Caco-2 (cell line): ENCODE results near the gene MAPK4. TPM values are rescaled to one million over a fixed set of nuclear protein-coding genes. Genes with fewer than 3 reads are reported as not detected.

Experiments
- BruUV-seq: library from RNA; stranded (reverse); fragments of 400-500 nt; replicated peaks from 2 replicates; lab custom pipeline; 2021; lab: Mats Ljungman, UMichigan
- CTCF ChIA-PET: fragments of 300-600 bp; sonication (Branson Sonifier 250); formaldehyde crosslinking; loops from one replicate; lab custom pipeline; 2022; ENCODE audit warnings: antibody characterized with exemption; lab: Charles Lee
- POLR2A ChIA-PET: fragments of 300-600 bp; sonication (Branson Sonifier 250); formaldehyde crosslinking; loops from one replicate; lab custom pipeline; 2022; ENCODE audit warnings: antibody characterized with exemption; lab: Charles Lee
- DNase-seq, 2 experiments: peaks; one replicate each; pipeline versions ENCODE4 v3.0.0 to v3.0.0-alpha.2; 2020 to 2022
- H3K27me3 ChIP-seq: replicated peaks from 2 replicates; pipeline ENCODE4 v1.6.0; 2011; ENCODE audit warnings: low read length; ENCODE audit not compliant: control insufficient read depth, insufficient read depth
- H3K36me3 ChIP-seq: 2 replicates; pipeline ENCODE4 v1.5.1; 2011; ENCODE audit warnings: low read length; ENCODE audit not compliant: control insufficient read depth, insufficient read depth
- H3K4me1 ChIP-seq: fragments of 250-450 bp; sonication (Bioruptor Pico); 2 replicates; pipeline ENCODE4 v1.5.1; 2020; ENCODE audit warnings: mild to moderate bottlenecking
- H3K4me3 ChIP-seq: 2 replicates; pipeline ENCODE4 v1.5.1; 2011; ENCODE audit warnings: low read depth, mild to moderate bottlenecking, control low read depth, low read length
- H3K9me3 ChIP-seq: fragments of 250-450 bp; sonication (Bioruptor Pico); 2 replicates; pipeline ENCODE4 v1.5.1; 2020; ENCODE audit warnings: mild to moderate bottlenecking, moderate library complexity
- H3K27ac Mint-ChIP-seq: one replicate; pipeline ENCODE4 v1.8.0; 2022; ENCODE audit warnings: mixed read lengths; ENCODE audit not compliant: unreplicated experiment
- H3K27me3 Mint-ChIP-seq: one replicate; pipeline ENCODE4 v1.8.0; 2022; ENCODE audit warnings: mixed read lengths; ENCODE audit not compliant: insufficient read depth, unreplicated experiment
- H3K36me3 Mint-ChIP-seq: one replicate; pipeline ENCODE4 v1.8.0; 2022; ENCODE audit warnings: mild to moderate bottlenecking, mixed read lengths; ENCODE audit not compliant: insufficient read depth, unreplicated experiment
- H3K4me1 Mint-ChIP-seq: one replicate; pipeline ENCODE4 v1.8.0; 2022; ENCODE audit warnings: low read depth, mixed read lengths; ENCODE audit not compliant: unreplicated experiment
- H3K4me3 Mint-ChIP-seq: one replicate; pipeline ENCODE4 v1.8.0; 2022; ENCODE audit warnings: mild to moderate bottlenecking, moderate library complexity, mixed read lengths; ENCODE audit not compliant: unreplicated experiment
- H3K9me3 Mint-ChIP-seq: one replicate; pipeline ENCODE4 v1.8.0; 2022; ENCODE audit warnings: mixed read lengths; ENCODE audit not compliant: unreplicated experiment
- intact Hi-C: fragments of 100-400 bp; cut with micrococcal nuclease; formaldehyde crosslinking; loops from one replicate; pipeline ENCODE4 v1.10.0; 2022; ENCODE audit not compliant: unreplicated experiment
- total RNA-seq: library from RNA; stranded (reverse); gene quantifications from 2 replicates; pipeline ENCODE4 v1.2.3, GENCODE V29; 2022
- TF ChIP-seq, protein P1 (sequence below), 2 experiments: fragments of 200-600 bp in 1 of 2; IDR thresholded peaks; 1 replicate in 1 of 2; 2 replicates in 1 of 2; pipeline versions ENCODE4 v1.5.1 to v1.8.0; 2011 to 2022; ENCODE audit warnings: antibody characterized with exemption in 1 of 2, control low read depth in 1 of 2, inconsistent platforms in 1 of 2, low read depth in 1 of 2, low read length in 1 of 2, mild to moderate bottlenecking in 1 of 2, moderate library complexity in 1 of 2; ENCODE audit not compliant: insufficient read depth in 1 of 2, severe bottlenecking in 1 of 2, unreplicated experiment in 1 of 2

MAPK4 gene
- total RNA-seq, 1 experiment from 2014 or later: 0.88 TPM

DNA sequence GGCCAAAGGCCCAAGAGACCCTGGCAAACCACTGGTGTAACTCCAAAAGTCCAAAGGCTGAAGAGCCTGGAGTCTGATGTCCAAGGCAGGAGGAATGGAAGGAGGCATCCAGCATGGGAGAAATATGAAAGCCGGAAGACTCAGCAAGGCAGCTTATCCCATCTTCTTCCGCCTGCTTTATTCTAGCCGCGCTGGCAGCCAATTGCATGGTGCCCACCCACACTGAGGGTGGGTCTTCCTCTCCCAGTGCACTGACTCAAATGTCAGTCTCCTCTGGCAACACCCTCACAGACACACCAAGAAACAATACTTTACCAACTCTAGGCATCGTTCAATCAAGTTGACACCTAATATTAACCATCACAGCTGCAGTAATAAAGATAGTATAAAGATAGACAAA is 34.1 kb downstream of the MAPK4 start:
- Histone ChIP-seq H3K4me1 (no peaks in the 10 kb centered on the region), H3K4me3 (no peak overlapping the region), H3K36me3 (no peaks in the 10 kb centered on the region), H3K9me3 (no peaks in the 10 kb centered on the region), H3K27me3 (no peaks in the 10 kb centered on the region)
- TF ChIP-seq, protein P1, sequence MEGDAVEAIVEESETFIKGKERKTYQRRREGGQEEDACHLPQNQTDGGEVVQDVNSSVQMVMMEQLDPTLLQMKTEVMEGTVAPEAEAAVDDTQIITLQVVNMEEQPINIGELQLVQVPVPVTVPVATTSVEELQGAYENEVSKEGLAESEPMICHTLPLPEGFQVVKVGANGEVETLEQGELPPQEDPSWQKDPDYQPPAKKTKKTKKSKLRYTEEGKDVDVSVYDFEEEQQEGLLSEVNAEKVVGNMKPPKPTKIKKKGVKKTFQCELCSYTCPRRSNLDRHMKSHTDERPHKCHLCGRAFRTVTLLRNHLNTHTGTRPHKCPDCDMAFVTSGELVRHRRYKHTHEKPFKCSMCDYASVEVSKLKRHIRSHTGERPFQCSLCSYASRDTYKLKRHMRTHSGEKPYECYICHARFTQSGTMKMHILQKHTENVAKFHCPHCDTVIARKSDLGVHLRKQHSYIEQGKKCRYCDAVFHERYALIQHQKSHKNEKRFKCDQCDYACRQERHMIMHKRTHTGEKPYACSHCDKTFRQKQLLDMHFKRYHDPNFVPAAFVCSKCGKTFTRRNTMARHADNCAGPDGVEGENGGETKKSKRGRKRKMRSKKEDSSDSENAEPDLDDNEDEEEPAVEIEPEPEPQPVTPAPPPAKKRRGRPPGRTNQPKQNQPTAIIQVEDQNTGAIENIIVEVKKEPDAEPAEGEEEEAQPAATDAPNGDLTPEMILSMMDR (IDR thresholded peaks at IDR 0.05; ENCODE audit: insufficient read depth in 1 of 2, low read depth in 1 of 2, low read length in 1 of 2, severe bottlenecking in 1 of 2, unreplicated experiment in 1 of 2): no peak
- ChIA-PET POLR2A (no interaction called here), CTCF (no interaction called here)
- intact Hi-C loops: no loop called here
- Mint-ChIP-seq H3K9me3 (no peaks in the 10 kb centered on the region), H3K36me3 (no peaks in the 10 kb centered on the region), H3K4me1 (no peaks in the 10 kb centered on the region), H3K27ac (no peak overlapping the region), H3K27me3 (no peaks in the 10 kb centered on the region), H3K4me3 (no peak overlapping the region)
- no TSS peak for BruUV-seq
- DNase-seq: no peak

DNA sequence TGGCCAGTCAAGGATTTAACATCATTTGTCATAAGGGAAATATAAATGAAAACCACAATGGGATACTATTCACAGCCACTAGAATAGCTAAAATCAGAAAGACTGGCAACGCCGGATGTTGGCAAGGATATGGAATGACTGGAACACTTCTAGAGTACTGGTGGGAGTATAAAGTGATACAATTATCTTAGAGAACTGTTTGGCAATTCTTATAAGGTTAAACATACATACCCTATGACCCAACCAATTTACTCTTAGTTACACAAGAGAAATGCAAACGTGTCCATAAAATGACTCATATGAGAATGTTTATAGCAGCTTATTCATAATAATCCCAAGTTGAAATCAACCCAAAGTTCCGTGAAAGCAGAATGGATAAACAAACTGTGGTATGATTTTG is 35.1 kb downstream of the MAPK4 start:
- TF ChIP-seq, protein P1 (IDR thresholded peaks at IDR 0.05; ENCODE audit: insufficient read depth in 1 of 2, low read depth in 1 of 2, low read length in 1 of 2, severe bottlenecking in 1 of 2, unreplicated experiment in 1 of 2): no peak
- no peak overlapping the region for H3K4me3 Mint-ChIP-seq
- no peaks in the 10 kb centered on the region for H3K36me3 ChIP-seq
- no peaks in the 10 kb centered on the region for H3K9me3 Mint-ChIP-seq
- H3K4me3 ChIP-seq: no peak overlapping the region
- CTCF ChIA-PET: no interaction called here
- no peak for DNase-seq
- no peaks in the 10 kb centered on the region for H3K4me1 Mint-ChIP-seq
- H3K4me1 ChIP-seq: no peaks in the 10 kb centered on the region
- no TSS peak for BruUV-seq
- no peaks in the 10 kb centered on the region for H3K27me3 ChIP-seq
- POLR2A ChIA-PET: no interaction called here
- intact Hi-C loops: no loop called here
- no peaks in the 10 kb centered on the region for H3K27me3 Mint-ChIP-seq
- H3K27ac Mint-ChIP-seq: no peak overlapping the region
- no peaks in the 10 kb centered on the region for H3K36me3 Mint-ChIP-seq
- H3K9me3 ChIP-seq: no peaks in the 10 kb centered on the region

DNA sequence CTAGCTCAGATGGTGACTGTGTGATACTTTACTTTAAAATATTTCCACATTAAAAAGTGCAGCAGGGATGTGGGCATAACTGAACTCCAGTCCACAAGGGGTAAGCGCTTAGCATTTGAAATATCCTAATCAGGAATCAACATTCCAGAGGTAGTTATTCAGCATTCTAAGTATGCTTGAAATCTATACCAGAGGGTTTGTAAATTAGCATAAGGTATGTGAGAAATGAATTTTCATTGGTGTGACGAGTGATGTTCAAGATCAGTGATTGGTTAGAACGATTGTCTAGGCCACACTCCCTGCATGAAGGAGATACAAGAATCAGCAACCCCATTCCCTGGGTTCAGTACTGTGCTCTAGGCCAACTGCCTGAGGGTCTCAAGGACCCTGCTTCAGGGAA is 42.6 kb downstream of the MAPK4 start:
- TF ChIP-seq, protein P1 (IDR thresholded peaks at IDR 0.05; ENCODE audit: insufficient read depth in 1 of 2, low read depth in 1 of 2, low read length in 1 of 2, severe bottlenecking in 1 of 2, unreplicated experiment in 1 of 2): no peak
- BruUV-seq: no TSS peak
- no peaks in the 10 kb centered on the region for H3K27me3 Mint-ChIP-seq
- Histone ChIP-seq H3K36me3 (no peaks in the 10 kb centered on the region), H3K9me3 (no peaks in the 10 kb centered on the region), H3K27me3 (no peaks in the 10 kb centered on the region), H3K4me3 (no peak overlapping the region), H3K4me1 (no peaks in the 10 kb centered on the region)
- no peak overlapping the region for H3K4me3 Mint-ChIP-seq
- ChIA-PET POLR2A (no interaction called here), CTCF (no interaction called here)
- no peak for DNase-seq
- intact Hi-C loops: no loop called here
- no peaks in the 10 kb centered on the region for H3K4me1 Mint-ChIP-seq
- H3K36me3 Mint-ChIP-seq: no peaks in the 10 kb centered on the region
- H3K27ac Mint-ChIP-seq: no peak overlapping the region
- peaks cover 7% of the 10 kb centered on the region for H3K9me3 Mint-ChIP-seq
